Measurements from ENCODE around the gene GAN.

The GAN gene

DNA sequence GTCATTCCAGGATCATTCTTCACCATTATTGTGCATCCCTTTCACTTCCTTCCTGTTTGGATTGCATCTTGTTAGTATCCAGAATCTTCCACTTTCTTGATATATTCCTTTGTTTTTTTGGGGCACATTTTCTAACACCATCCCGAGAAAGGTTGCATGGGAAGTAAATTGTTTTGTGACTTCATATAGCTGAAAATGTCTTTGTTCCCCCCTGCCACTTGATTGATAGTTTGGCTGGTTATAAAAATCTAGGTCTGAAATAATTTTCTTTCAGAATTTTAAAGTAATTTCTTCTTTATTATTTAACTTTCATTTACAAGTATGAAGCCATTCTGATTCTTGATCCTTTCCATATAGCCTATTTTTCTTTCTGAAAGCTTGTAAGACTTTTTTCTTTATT is 32.7 kb downstream of the GAN start:
- Histone ChIP-seq H2AFZ (ENCODE audit: low read length) (no peak overlapping the region), H3F3A (ENCODE audit: insufficient read depth, low read length) (no peaks in the 10 kb centered on the region), H3K4me2 (ENCODE audit: low read depth, low read length) (no peak overlapping the region), H3K9me3 (replicated peaks; ENCODE audit: insufficient read depth, low read length) (no peaks in the 10 kb centered on the region), H3K36me3 (replicated peaks; ENCODE audit: insufficient read depth, low read length) (no peaks in the 10 kb centered on the region), H3K4me1 (ENCODE audit: low read length) (no peaks in the 10 kb centered on the region), H3K79me2 (ENCODE audit: low read length) (no peaks in the 10 kb centered on the region), H4K20me1 (ENCODE audit: insufficient read depth, low read length) (no peaks in the 10 kb centered on the region), H3K4me3 (ENCODE audit: low read length) (no peak overlapping the region), H3K27me3 (replicated peaks; ENCODE audit: insufficient read depth, low read length) (no peaks in the 10 kb centered on the region), H3K9ac (ENCODE audit: low read length) (no peak overlapping the region), H3K27ac (ENCODE audit: low read length) (no peak overlapping the region), H3K9me2 (replicated peaks; ENCODE audit: insufficient read depth, low read length) (no peaks in the 10 kb centered on the region)
- no peak for DNase-seq
- TF ChIP-seq EZH2phosphoT487 (IDR thresholded peaks at IDR 0.05; ENCODE audit: low read length), result no peak
- TF ChIP-seq EZH2 (optimal IDR thresholded peaks at IDR 0.05; ENCODE audit: low read depth, low read length), result no peak
- TF ChIP-seq, protein P1, sequence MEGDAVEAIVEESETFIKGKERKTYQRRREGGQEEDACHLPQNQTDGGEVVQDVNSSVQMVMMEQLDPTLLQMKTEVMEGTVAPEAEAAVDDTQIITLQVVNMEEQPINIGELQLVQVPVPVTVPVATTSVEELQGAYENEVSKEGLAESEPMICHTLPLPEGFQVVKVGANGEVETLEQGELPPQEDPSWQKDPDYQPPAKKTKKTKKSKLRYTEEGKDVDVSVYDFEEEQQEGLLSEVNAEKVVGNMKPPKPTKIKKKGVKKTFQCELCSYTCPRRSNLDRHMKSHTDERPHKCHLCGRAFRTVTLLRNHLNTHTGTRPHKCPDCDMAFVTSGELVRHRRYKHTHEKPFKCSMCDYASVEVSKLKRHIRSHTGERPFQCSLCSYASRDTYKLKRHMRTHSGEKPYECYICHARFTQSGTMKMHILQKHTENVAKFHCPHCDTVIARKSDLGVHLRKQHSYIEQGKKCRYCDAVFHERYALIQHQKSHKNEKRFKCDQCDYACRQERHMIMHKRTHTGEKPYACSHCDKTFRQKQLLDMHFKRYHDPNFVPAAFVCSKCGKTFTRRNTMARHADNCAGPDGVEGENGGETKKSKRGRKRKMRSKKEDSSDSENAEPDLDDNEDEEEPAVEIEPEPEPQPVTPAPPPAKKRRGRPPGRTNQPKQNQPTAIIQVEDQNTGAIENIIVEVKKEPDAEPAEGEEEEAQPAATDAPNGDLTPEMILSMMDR (IDR thresholded peaks at IDR 0.05; ENCODE audit: low read length), result no peak

DNA sequence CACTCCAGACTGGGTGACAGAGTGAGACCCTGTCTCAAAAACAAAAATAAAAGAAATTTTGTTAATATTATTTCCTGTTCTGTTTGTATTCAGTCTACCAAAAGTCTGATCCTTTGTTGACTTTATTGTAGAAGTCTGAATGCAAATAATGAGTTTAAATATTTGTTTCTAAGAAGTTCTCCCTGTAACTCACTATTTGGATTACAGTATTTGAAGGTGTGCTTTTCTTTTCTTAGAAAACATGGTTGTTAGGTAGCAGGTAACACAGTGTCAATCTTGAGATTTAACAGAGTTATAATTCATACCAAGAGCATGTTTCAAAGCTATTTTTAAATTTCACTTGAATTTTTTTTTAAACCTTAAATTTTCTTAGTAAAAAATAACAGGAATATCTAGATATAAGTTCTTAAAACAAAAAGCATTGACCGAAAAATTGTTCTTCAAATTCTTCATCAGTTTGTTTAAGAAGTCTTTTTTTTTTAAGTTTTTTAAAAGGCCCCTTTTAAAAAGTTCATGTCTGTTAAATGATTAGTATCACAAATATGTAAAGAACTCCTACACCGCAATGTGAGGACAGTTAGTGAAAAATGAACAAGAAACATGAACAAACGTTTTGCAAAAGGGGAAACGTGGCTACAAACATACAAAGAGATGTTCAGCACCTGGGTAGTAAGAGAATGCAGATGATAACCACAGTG is 35.0 kb downstream of the GAN start:
- Histone ChIP-seq H3K4me3 (ENCODE audit: low read length) (no peak overlapping the region), H3K27me3 (replicated peaks; ENCODE audit: insufficient read depth, low read length) (no peaks in the 10 kb centered on the region), H4K20me1 (ENCODE audit: insufficient read depth, low read length) (no peaks in the 10 kb centered on the region), H3K27ac (ENCODE audit: low read length) (no peak overlapping the region), H3K4me1 (ENCODE audit: low read length) (no peaks in the 10 kb centered on the region), H3K4me2 (ENCODE audit: low read depth, low read length) (no peak overlapping the region), H3F3A (ENCODE audit: insufficient read depth, low read length) (no peaks in the 10 kb centered on the region), H3K36me3 (replicated peaks; ENCODE audit: insufficient read depth, low read length) (no peaks in the 10 kb centered on the region), H3K9me2 (replicated peaks; ENCODE audit: insufficient read depth, low read length) (no peaks in the 10 kb centered on the region), H3K9me3 (replicated peaks; ENCODE audit: insufficient read depth, low read length) (no peaks in the 10 kb centered on the region), H3K79me2 (ENCODE audit: low read length) (no peaks in the 10 kb centered on the region), H2AFZ (ENCODE audit: low read length) (no peak overlapping the region), H3K9ac (ENCODE audit: low read length) (no peak overlapping the region)
- TF ChIP-seq EZH2phosphoT487 (IDR thresholded peaks at IDR 0.05; ENCODE audit: low read length), result no peak
- TF ChIP-seq, protein P1 (IDR thresholded peaks at IDR 0.05; ENCODE audit: low read length), result no peak
- no peak for TF ChIP-seq EZH2 (optimal IDR thresholded peaks at IDR 0.05; ENCODE audit: low read depth, low read length)
- DNase-seq, result no peak

DNA sequence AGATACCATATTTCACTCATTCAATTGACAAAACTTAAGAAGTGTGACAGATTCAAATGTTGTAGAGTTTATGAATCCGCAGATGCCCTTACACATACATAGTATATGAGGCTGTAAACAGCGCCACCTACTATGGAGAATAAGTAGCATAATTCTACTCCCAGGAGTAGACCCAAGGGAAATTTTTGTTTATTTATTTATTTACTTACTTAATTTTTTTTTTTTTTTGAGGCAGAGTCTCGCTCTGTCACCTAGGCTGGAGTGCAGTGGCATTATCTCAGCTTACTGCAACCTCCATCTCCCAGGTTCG is 35.5 kb downstream of the GAN start:
- Histone ChIP-seq H3F3A (ENCODE audit: insufficient read depth, low read length) (no peaks in the 10 kb centered on the region), H3K36me3 (replicated peaks; ENCODE audit: insufficient read depth, low read length) (no peaks in the 10 kb centered on the region), H3K9me2 (replicated peaks; ENCODE audit: insufficient read depth, low read length) (no peaks in the 10 kb centered on the region), H3K27ac (ENCODE audit: low read length) (no peak overlapping the region), H2AFZ (ENCODE audit: low read length) (no peak overlapping the region), H3K9ac (ENCODE audit: low read length) (no peak overlapping the region), H4K20me1 (ENCODE audit: insufficient read depth, low read length) (no peaks in the 10 kb centered on the region), H3K4me1 (ENCODE audit: low read length) (no peaks in the 10 kb centered on the region), H3K9me3 (replicated peaks; ENCODE audit: insufficient read depth, low read length) (no peaks in the 10 kb centered on the region), H3K27me3 (replicated peaks; ENCODE audit: insufficient read depth, low read length) (no peaks in the 10 kb centered on the region), H3K79me2 (ENCODE audit: low read length) (no peaks in the 10 kb centered on the region), H3K4me2 (ENCODE audit: low read depth, low read length) (no peak overlapping the region), H3K4me3 (ENCODE audit: low read length) (no peak overlapping the region)
- TF ChIP-seq, protein P1 (IDR thresholded peaks at IDR 0.05; ENCODE audit: low read length), result no peak
- TF ChIP-seq EZH2phosphoT487 (IDR thresholded peaks at IDR 0.05; ENCODE audit: low read length) (no peak), EZH2 (optimal IDR thresholded peaks at IDR 0.05; ENCODE audit: low read depth, low read length) (no peak)
- no peak for DNase-seq

All from MM.1S (cell line).